Lung (tissue), 12 donors: ENCODE results near the gene L3MBTL4. TPM values are rescaled to one million over a fixed set of nuclear protein-coding genes. Genes with fewer than 3 reads are reported as not detected.

Experiments used
- ATAC-seq: fragments of 200-7000 bp; cut with Tn5 transposase; one replicate; pipeline ENCODE4 v1.9.1; 2020; ENCODE audit warnings: moderate number of reproducible peaks; ENCODE audit not compliant: insufficient read depth, low FRiP score
- DNase-seq, 3 donors: peaks; one replicate each; pipeline ENCODE4 v3.0.0-alpha.2; 2013 to 2017
- H3K27ac ChIP-seq, 2 donors: one replicate each; pipeline ENCODE4 v1.5.1; 2013; ENCODE audit warnings: mild to moderate bottlenecking in 2 of 2, moderate library complexity in 2 of 2, control low read depth in 1 of 2, inconsistent platforms in 1 of 2, low read depth in 1 of 2, low read length in 1 of 2
- H3K27me3 ChIP-seq, 3 donors: one replicate each; pipeline ENCODE4 v1.5.1; 2013; ENCODE audit warnings: low read length in 2 of 3; ENCODE audit not compliant: control insufficient read depth in 3 of 3, insufficient read depth in 3 of 3
- H3K36me3 ChIP-seq, 4 donors: one replicate each; pipeline ENCODE4 v1.5.1; 2013; ENCODE audit warnings: low read length in 4 of 4, mild to moderate bottlenecking in 1 of 4, moderate library complexity in 1 of 4; ENCODE audit not compliant: control insufficient read depth in 4 of 4, insufficient read depth in 4 of 4
- H3K4me1 ChIP-seq, 5 donors: one replicate each; pipeline ENCODE4 v1.5.1; 2013; ENCODE audit warnings: low read length in 5 of 5, mild to moderate bottlenecking in 2 of 5, moderate library complexity in 1 of 5; ENCODE audit not compliant: control insufficient read depth in 5 of 5, insufficient read depth in 5 of 5
- H3K4me3 ChIP-seq: one replicate; pipeline ENCODE4 v1.5.1; 2013; ENCODE audit warnings: mild to moderate bottlenecking, control low read depth, moderate library complexity
- H3K9ac ChIP-seq, 2 donors: one replicate each; pipeline ENCODE4 v1.5.1; 2013; ENCODE audit warnings: low read length in 2 of 2, control low read depth in 1 of 2; ENCODE audit not compliant: insufficient read depth in 1 of 2
- H3K9me3 ChIP-seq, 4 donors: one replicate each; pipeline ENCODE4 v1.5.1; 2013; ENCODE audit warnings: low read length in 3 of 4, mild to moderate bottlenecking in 1 of 4, moderate library complexity in 1 of 4; ENCODE audit not compliant: control insufficient read depth in 4 of 4, insufficient read depth in 3 of 4
- WGBS, 2 donors: extraction: QIAGEN DNeasy Blood & Tissue Kit; methylation state at CpG; one replicate each; pipeline ENCODE4 v1.1.7; 2013; 5-methylcytosine and 5-hydroxymethylcytosine counted together
- polyA plus RNA-seq, 2 donors: library from polyadenylated mRNA; stranded (reverse); fragments of 200-250 nt; gene quantifications; one replicate each; pipeline ENCODE4 v1.2.1, GENCODE V29; 2013
- total RNA-seq, 2 donors: library from RNA; depleted of rRNA in 1 of 2; stranded (reverse); fragments of >200 nt in 1 of 2; gene quantifications; one replicate each; pipeline ENCODE4 v1.2.1, GENCODE V29; 2014 to 2021
- TF ChIP-seq, protein P1 (sequence below): IDR thresholded peaks from 2 replicates; pipeline ENCODE4 v1.5.1; 2012; ENCODE audit warnings: mild to moderate bottlenecking; ENCODE audit errors: control extremely low read depth, extremely low read depth
- donor health status: control.
- donor health status: control.
- donor health status: Bipolar disorder and iron deficiency.
- donor health status: healthy.
- donor health status: DM: yes; HTN: yes; CAD: no.

L3MBTL4 gene
- total and polyA plus RNA-seq, 4 donors = 2.8 to 16.8 (median 9.9) TPM

DNA sequence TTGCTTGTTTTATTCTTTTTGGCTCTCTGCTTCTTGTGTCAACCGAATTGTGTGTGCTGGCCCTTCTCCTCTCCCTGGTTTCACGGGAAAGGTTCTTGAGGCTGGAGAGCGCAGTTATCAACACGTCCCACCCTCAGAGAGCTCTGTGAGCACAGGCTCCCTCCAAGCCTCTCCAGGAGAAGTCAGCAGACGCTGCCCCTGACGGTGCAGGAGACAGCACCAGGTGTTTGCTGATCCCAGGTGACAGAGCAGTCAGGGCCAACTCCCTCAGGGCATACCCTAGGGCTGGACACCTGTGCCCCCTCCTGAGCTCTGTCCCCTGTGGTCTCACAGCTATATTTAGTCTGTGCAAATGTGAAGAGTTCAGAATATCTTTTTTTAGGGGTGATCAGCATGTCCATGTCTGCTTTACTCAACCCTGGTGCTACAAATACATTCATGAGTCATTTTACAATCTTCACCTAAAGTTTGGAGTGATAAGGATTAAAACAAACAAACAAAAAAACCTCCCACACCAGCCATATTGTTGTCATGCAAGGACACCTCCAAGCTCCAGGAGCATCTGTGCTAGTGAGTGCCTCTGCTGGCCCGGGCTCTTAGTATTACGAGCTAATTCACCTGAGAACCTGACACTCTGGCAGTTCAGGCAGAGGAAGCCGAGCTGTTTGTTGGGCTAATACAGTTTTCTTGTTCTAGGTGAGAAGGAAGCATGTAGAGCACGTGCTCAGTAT is 453.4 kb downstream of the L3MBTL4 start:
- no peak for ATAC-seq
- WGBS, 2 donors = 75 to 76% methylated on average over 10 of the region's 10 CpGs
- Histone ChIP-seq H3K27ac (no peak overlapping the region), H3K9me3 (no peaks in the 10 kb centered on the region), H3K4me3 (no peak overlapping the region), H3K27me3 (no peaks in the 10 kb centered on the region), H3K36me3 (no peaks in the 10 kb centered on the region), H3K9ac (no peak overlapping the region), H3K4me1 (peaks cover 0 to 7% (median 2%) of the 10 kb centered on the region in 5 donors)
- TF ChIP-seq, protein P1, sequence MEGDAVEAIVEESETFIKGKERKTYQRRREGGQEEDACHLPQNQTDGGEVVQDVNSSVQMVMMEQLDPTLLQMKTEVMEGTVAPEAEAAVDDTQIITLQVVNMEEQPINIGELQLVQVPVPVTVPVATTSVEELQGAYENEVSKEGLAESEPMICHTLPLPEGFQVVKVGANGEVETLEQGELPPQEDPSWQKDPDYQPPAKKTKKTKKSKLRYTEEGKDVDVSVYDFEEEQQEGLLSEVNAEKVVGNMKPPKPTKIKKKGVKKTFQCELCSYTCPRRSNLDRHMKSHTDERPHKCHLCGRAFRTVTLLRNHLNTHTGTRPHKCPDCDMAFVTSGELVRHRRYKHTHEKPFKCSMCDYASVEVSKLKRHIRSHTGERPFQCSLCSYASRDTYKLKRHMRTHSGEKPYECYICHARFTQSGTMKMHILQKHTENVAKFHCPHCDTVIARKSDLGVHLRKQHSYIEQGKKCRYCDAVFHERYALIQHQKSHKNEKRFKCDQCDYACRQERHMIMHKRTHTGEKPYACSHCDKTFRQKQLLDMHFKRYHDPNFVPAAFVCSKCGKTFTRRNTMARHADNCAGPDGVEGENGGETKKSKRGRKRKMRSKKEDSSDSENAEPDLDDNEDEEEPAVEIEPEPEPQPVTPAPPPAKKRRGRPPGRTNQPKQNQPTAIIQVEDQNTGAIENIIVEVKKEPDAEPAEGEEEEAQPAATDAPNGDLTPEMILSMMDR = no peak
- no peak for DNase-seq

GRCh38 chr18:5958822-5959221 is 455.9 kb downstream of the L3MBTL4 start:
- ATAC-seq (no peak), DNase-seq (no peak)
- no peaks in the 10 kb centered on the region for H3K36me3 ChIP-seq
- no peaks in the 10 kb centered on the region for H3K27me3 ChIP-seq
- H3K9me3 ChIP-seq = no peaks in the 10 kb centered on the region
- H3K27ac ChIP-seq = no peak overlapping the region
- 87 to 95% methylated on average over 6 of the region's 6 CpGs for WGBS, 2 donors
- no peak overlapping the region for H3K9ac ChIP-seq
- TF ChIP-seq, protein P1 = no peak
- peaks cover 0 to 7% (median 2%) of the 10 kb centered on the region in 5 donors for H3K4me1 ChIP-seq
- H3K4me3 ChIP-seq = no peak overlapping the region

DNA sequence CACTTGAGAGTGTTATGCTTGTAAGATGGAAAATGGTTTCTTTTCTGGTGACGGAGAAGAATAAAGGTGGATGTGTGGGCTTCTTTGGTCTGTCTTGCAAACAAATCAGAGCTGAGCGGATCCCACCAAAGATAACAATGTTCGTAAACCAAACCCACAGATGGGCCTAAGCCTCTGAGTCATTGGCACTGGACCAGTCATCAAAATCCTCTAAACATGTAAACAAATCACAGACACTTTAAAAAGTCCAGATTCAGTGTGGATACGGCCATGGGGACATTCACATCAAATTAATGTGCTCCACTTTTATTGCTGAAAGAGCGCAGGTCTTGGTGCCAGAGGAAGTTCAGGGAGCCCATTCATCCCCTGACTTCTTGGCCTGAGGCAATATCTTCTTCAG is 458.9 kb downstream of the L3MBTL4 start:
- H3K4me3 ChIP-seq = no peak overlapping the region
- 82 to 86% methylated on average over 5 of the region's 5 CpGs for WGBS, 2 donors
- peaks cover 0 to 3% (median 0%) of the 10 kb centered on the region in 5 donors for H3K4me1 ChIP-seq
- H3K27me3 ChIP-seq = no peaks in the 10 kb centered on the region
- H3K9ac ChIP-seq = no peak overlapping the region
- no peak for DNase-seq
- TF ChIP-seq, protein P1 = no peak
- H3K27ac ChIP-seq = no peak overlapping the region
- H3K36me3 ChIP-seq = no peaks in the 10 kb centered on the region
- no peak for ATAC-seq
- H3K9me3 ChIP-seq = no peaks in the 10 kb centered on the region
